ENCODE data around the gene GCNT2. TPM values are rescaled to one million over a fixed set of nuclear protein-coding genes. Genes with fewer than 3 reads are reported as not detected.
"Not testable (repeated sequence)": the region's sequence is repeated elsewhere in the genome, so short reads cannot be mapped to it uniquely, and the experiment has no call there.

Gene GCNT2
- total RNA-seq, 1 donor from 2014 or later, result 17.2 TPM

DNA sequence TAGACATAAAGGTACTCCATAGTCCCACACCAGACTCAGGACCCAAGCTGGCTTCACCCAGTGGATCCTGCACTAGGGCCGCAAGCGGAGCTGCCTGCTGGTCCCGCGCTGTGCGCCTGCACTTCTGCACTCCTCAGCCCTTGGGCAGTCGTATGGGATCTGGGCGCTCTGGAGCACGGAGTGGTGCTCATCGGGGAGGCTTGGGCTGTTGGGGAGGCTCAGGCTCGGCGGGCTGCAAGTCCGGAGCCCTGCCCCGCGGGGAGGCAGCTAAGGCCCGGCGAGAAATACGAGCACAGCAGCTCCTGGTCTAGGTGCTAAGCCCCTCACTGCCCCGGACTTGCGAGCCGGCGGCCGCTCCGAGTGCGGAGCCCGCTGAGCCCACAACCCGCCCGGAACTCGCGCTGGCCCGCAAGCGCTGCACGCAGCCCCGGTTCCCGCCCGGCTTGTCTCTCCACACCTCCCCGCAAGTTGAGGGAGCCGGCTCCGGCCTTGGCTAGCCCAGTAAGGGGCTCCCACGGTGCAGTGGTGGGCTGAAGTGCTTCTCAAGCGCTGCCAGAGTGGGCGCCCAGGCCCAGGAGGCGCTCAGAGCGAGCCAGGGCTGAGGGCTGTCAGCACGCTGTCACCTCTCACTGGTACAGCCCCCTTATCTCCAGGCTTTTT is 33.4 kb upstream of the GCNT2 start:
- Histone ChIP-seq H3K4me1 (no peaks in the 10 kb centered on the region), H3K4me3 (no peak overlapping the region), H3K9me3 (no peaks in the 10 kb centered on the region), H3K27me3 (no peaks in the 10 kb centered on the region), H3K36me3 (no peaks in the 10 kb centered on the region), H3K27ac (no peak overlapping the region)
- DNase-seq (ENCODE audit: extremely low spot score in 2 of 2), result no peak
- intact Hi-C loops (cut with DNase I), result no loop called here
- TF ChIP-seq POLR2A (IDR thresholded peaks at IDR 0.05) (no peak), POLR2AphosphoS5 (IDR thresholded peaks at IDR 0.05; ENCODE audit: insufficient read depth in 1 of 2, low read depth in 1 of 2) (no peak)
- TF ChIP-seq, protein P1, sequence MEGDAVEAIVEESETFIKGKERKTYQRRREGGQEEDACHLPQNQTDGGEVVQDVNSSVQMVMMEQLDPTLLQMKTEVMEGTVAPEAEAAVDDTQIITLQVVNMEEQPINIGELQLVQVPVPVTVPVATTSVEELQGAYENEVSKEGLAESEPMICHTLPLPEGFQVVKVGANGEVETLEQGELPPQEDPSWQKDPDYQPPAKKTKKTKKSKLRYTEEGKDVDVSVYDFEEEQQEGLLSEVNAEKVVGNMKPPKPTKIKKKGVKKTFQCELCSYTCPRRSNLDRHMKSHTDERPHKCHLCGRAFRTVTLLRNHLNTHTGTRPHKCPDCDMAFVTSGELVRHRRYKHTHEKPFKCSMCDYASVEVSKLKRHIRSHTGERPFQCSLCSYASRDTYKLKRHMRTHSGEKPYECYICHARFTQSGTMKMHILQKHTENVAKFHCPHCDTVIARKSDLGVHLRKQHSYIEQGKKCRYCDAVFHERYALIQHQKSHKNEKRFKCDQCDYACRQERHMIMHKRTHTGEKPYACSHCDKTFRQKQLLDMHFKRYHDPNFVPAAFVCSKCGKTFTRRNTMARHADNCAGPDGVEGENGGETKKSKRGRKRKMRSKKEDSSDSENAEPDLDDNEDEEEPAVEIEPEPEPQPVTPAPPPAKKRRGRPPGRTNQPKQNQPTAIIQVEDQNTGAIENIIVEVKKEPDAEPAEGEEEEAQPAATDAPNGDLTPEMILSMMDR (IDR thresholded peaks at IDR 0.05), result no peak

DNA sequence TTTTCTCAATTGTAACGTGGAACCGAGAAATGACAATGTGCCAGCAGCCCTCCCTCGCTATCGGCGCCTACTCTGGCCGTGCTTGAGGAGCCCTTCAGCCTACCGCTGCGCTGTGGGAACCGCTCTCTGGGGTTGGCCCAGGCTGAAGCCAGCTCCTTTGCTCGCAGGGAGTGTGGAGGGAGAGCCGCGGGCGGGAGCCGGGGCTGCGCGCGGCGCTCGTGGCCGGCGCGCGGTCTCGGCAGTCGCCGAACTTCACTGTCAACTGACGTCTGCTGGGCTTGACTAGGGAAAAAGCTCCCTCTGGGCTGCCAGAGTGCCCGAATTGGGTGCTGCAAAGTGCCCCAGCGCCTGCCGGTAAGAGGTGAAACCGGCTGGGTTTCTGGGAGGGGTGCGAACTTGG is 29.7 kb upstream of the GCNT2 start:
- Histone ChIP-seq H3K9me3 (no peaks in the 10 kb centered on the region), H3K4me1 (no peaks in the 10 kb centered on the region), H3K27ac (no peak overlapping the region), H3K4me3 (no peak overlapping the region), H3K27me3 (no peaks in the 10 kb centered on the region), H3K36me3 (no peaks in the 10 kb centered on the region)
- DNase-seq (ENCODE audit: extremely low spot score in 2 of 2), result no peak
- intact Hi-C loops (cut with DNase I), result no loop called here
- TF ChIP-seq POLR2A (IDR thresholded peaks at IDR 0.05) (no peak), POLR2AphosphoS5 (IDR thresholded peaks at IDR 0.05; ENCODE audit: insufficient read depth in 1 of 2, low read depth in 1 of 2) (no peak)
- TF ChIP-seq, protein P1 (IDR thresholded peaks at IDR 0.05), result no peak

DNA sequence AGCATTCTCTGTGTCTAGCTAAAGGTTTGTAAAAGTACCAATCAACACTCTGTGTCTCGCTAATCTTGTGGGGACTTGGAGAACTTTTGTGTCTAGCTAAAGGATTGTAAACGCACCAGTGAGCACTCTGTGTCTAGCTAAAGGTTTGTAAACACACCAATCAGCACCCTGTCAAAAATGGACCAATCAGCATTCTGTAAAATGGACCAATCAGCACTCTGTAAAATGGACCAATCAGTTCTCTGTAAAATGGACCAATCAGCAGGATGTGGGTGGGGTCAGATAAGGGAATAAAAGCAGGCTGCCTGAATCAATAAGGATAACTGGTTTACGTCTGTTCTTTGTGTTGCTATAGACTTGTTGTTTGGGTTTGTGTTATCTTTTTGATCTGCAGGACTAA is 29.2 kb upstream of the GCNT2 start:
- DNase-seq (ENCODE audit: extremely low spot score in 2 of 2); H3K4me1 ChIP-seq; H3K27ac ChIP-seq; H3K9me3 ChIP-seq; intact Hi-C loops (cut with DNase I); H3K36me3 ChIP-seq; H3K27me3 ChIP-seq; H3K4me3 ChIP-seq: not testable (repeated sequence)

DNA sequence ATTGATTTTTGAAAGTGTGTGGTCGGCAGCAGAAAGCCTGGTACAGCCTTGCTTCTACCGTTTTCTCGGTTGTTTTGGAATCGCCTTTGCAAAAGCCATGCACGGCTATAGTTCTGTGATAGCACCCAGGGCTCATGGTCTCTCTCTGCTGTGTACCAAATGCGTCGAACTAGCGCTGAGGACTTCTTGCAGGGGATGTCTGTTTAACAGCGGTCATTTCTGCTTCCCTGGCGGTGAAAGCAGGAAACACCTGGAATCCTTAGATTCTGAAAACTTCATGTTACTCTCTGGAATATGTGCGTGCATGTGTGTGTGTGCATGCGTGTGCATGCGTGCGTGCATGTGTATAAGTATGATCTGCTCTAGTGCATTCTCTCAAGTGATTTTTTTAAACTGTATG is 26.1 kb upstream of the GCNT2 start:
- no peaks in the 10 kb centered on the region for H3K36me3 ChIP-seq
- no peaks in the 10 kb centered on the region for H3K9me3 ChIP-seq
- H3K4me3 ChIP-seq, result no peak overlapping the region
- intact Hi-C loops (cut with DNase I), result no loop called here
- TF ChIP-seq POLR2A (IDR thresholded peaks at IDR 0.05), result no peak
- TF ChIP-seq, protein P1 (IDR thresholded peaks at IDR 0.05), result no peak
- TF ChIP-seq POLR2AphosphoS5 (IDR thresholded peaks at IDR 0.05; ENCODE audit: insufficient read depth in 1 of 2, low read depth in 1 of 2), result no peak
- no peak overlapping the region for H3K27ac ChIP-seq
- DNase-seq (ENCODE audit: extremely low spot score in 2 of 2), result no peak
- no peaks in the 10 kb centered on the region for H3K27me3 ChIP-seq
- H3K4me1 ChIP-seq, result no peaks in the 10 kb centered on the region

DNA sequence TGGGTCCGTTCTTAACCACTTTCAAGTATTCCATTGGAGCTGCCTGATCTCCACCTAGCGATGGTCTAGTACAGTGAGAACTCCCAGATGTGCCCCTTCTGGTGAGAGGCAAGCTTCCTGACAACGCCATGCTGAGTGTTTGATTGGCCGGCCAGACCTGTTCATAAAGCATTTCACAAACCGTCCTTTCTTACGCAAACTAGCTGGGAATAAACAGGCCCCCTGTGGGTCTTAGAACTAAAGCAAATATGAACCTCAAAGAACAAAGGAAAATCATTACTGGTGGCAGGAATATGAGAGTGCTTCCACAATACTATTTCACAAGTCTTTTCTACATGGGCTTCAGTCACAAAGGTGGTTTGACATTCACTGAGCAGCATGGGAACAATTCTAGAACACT is 15.6 kb upstream of the GCNT2 start:
- Histone ChIP-seq H3K9me3 (no peaks in the 10 kb centered on the region), H3K27ac (no peak overlapping the region), H3K4me1 (no peaks in the 10 kb centered on the region), H3K36me3 (no peaks in the 10 kb centered on the region), H3K4me3 (no peak overlapping the region), H3K27me3 (no peaks in the 10 kb centered on the region)
- DNase-seq (ENCODE audit: extremely low spot score in 2 of 2), result no peak
- intact Hi-C loops (cut with DNase I), result no loop called here
- TF ChIP-seq POLR2A (IDR thresholded peaks at IDR 0.05) (no peak), POLR2AphosphoS5 (IDR thresholded peaks at IDR 0.05; ENCODE audit: insufficient read depth in 1 of 2, low read depth in 1 of 2) (no peak)
- TF ChIP-seq, protein P1 (IDR thresholded peaks at IDR 0.05), result no peak
